Bronchial epithelial cell (primary cell): Measurements from ENCODE around the gene UBAP1L. TPM values are rescaled to one million over a fixed set of nuclear protein-coding genes. Genes with fewer than 3 reads are reported as not detected.
"Not testable (repeated sequence)": the region's sequence is repeated elsewhere in the genome, so short reads cannot be mapped to it uniquely, and the experiment has no call there.

Source experiments
- DNase-seq: peaks from one replicate; pipeline ENCODE4 v3.0.0-alpha.2; 2010; ENCODE audit warnings: low read depth
- FAIRE-seq: peaks from 2 replicates; lab custom pipeline; 2011; peaks lifted over from hg19 to GRCh38; lab: Jason Lieb, UNC
- H3K27me3 ChIP-seq: 2 replicates; pipeline ENCODE4 v1.5.1; 2011; ENCODE audit warnings: low read length; ENCODE audit not compliant: control insufficient read depth, insufficient read depth
- H3K36me3 ChIP-seq: 2 replicates; pipeline ENCODE4 v1.5.1; 2011; ENCODE audit warnings: low read length; ENCODE audit not compliant: control insufficient read depth, insufficient read depth
- H3K4me3 ChIP-seq: 2 replicates; pipeline ENCODE4 v1.5.1; 2011; ENCODE audit warnings: mild to moderate bottlenecking, low read depth, low read length, control low read depth
- total RNA-seq: library from RNA; depleted of rRNA; stranded (reverse); fragments of >200 nt; gene quantifications from 2 replicates; pipeline ENCODE4 v1.2.1, GENCODE V29; 2014
- TF ChIP-seq, protein P1 (sequence below): IDR thresholded peaks from 2 replicates; pipeline ENCODE4 v1.5.1; 2011; ENCODE audit warnings: mild to moderate bottlenecking, moderate library complexity, low read length, control low read depth, inconsistent platforms; ENCODE audit not compliant: insufficient read depth, severe bottlenecking

The UBAP1L gene
- total RNA-seq, 1 donor from 2014 or later, result 1.3 TPM

DNA sequence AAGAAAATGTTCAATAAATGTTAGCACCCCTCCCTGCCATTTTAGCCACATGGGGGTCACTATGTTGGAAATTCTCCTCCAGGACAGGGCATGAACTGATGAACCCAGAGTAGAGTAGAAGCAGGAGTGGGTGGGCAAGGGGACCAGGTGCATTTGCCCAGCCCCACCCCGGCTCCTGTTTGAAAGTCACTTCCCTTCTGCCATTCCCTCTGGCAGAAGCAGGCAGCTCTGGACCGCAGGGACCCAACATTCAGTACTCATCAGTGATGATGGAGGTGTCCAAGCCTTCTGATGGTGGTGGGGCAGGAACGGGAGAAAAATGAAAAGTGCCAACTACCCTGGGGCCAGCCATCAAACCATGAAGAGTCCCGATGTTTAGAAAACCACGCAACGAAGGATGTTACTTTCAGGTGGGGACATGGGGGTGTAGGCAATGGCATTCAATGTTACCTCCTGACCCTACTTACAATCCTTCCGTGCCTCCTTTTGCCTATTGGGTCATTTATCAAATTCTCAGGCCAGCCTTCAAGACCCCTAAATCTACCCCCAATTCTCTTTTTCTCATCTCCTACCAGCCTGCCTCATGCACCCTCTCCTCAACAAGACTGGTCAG lies 17.2 kb downstream of the UBAP1L start:
- TF ChIP-seq, protein P1, sequence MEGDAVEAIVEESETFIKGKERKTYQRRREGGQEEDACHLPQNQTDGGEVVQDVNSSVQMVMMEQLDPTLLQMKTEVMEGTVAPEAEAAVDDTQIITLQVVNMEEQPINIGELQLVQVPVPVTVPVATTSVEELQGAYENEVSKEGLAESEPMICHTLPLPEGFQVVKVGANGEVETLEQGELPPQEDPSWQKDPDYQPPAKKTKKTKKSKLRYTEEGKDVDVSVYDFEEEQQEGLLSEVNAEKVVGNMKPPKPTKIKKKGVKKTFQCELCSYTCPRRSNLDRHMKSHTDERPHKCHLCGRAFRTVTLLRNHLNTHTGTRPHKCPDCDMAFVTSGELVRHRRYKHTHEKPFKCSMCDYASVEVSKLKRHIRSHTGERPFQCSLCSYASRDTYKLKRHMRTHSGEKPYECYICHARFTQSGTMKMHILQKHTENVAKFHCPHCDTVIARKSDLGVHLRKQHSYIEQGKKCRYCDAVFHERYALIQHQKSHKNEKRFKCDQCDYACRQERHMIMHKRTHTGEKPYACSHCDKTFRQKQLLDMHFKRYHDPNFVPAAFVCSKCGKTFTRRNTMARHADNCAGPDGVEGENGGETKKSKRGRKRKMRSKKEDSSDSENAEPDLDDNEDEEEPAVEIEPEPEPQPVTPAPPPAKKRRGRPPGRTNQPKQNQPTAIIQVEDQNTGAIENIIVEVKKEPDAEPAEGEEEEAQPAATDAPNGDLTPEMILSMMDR, result no peak
- FAIRE-seq, result peak; percentile 84
- Histone ChIP-seq H3K27me3 (no peaks in the 10 kb centered on the region), H3K4me3 (no peak overlapping the region), H3K36me3 (peaks cover 16% of the 10 kb centered on the region)
- DNase-seq, result no peak

DNA sequence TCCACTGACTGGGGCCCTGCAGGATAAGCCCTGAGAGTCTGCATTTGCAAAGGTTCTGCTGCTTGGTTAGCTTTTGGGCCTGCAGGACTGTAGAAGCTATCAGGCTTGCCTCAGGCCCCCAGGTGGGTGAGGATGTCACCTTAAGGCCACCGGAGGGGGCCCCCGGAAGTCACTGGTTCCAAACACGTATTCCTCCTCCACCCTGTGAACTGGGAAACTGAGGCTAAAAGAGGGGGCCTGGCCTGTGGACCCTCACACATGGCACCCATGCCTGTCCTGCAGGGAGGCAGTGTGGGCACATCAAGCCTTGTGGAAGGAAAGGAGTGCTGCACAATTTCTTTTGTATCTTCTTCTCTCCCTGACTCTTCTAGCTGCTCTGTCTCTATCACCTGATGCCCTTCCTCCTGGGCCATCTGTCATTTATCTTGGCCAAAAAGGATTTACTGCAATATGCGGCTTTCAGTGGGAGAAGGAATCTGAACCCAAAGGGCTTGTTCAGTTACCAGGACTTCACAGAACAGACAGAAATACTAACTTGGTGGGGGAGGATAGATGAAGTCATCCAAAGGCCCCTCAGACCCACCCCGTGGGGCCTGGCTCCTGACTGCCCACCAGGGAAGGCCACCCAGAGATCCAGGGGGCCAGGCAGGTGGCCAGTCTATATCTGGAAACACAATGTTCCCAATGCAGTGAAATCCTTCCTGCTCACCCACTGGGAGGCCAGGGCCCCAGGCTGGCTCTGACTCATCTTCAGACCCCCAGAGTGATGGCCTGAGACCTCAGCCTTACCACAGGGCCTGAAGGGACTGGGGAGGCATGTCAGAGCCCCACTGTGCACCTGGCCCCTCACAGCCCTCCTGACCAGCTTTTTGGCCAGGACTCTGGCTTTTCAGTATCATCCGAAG lies 18.3 kb downstream of the UBAP1L start:
- DNase-seq, result no peak
- Histone ChIP-seq H3K27me3 (no peaks in the 10 kb centered on the region), H3K4me3 (no peak overlapping the region), H3K36me3 (peaks cover 16% of the 10 kb centered on the region)
- no peak for FAIRE-seq
- TF ChIP-seq, protein P1, result no peak

DNA sequence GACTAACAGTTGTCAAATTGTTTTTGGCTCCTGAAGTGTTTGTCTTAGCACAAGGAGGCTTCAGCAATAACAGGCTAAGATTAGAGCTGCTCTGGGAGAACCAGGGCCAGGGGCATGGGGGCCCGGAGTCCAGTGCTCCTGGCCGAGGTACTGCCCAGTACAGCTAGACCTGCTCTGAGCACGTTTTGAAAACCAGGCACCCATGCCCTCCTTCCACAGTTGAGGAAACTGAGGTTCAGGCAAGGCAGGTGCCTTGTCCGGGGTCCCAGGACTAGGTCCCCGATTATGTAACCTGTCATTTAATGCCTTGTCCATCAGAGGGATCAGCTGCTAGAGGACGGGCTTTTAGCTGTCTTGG lies 19.3 kb downstream of the UBAP1L start:
- Histone ChIP-seq H3K27me3 (no peaks in the 10 kb centered on the region), H3K36me3 (peaks cover 13% of the 10 kb centered on the region), H3K4me3 (no peak overlapping the region)
- TF ChIP-seq, protein P1, result no peak
- FAIRE-seq, result no peak
- no peak for DNase-seq

DNA sequence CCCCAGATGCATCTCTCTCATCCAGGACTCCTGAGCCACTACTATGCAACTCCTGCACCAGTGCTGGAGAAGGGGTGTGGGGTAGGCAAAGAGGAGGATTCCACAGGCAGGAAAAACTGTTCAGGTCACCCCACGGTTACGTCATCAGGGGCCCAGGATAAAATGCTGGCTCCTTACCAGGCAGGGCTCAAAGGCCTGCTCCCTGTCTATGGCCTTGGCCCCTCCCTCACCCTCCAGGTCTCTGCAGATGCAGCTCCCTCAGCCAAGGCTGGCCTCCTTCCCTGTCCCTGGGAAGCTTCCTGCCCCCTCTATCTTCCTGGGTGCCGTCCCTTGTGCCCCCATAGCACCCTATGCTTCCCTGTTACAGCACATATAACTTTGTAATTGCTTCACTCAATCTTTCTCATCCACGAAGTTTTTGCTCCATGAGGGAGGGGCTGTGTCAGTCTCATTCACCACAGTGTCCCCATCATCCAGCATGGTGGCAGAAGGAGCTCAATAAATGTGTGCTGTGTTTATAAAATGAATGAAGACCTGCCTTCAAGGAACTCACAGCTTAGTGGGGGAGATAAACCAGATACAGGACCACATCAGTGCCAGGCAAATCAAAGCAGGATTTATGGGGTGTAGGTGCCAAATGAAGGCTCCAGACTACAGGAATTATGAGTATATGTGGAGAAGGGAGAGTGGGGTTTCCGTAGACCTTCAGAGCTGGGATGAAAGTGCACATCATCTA lies 19.8 kb downstream of the UBAP1L start:
- FAIRE-seq (no peak), DNase-seq (no peak)
- Histone ChIP-seq H3K36me3 (peaks cover 9% of the 10 kb centered on the region), H3K4me3 (no peak overlapping the region), H3K27me3 (no peaks in the 10 kb centered on the region)
- TF ChIP-seq, protein P1, result no peak

DNA sequence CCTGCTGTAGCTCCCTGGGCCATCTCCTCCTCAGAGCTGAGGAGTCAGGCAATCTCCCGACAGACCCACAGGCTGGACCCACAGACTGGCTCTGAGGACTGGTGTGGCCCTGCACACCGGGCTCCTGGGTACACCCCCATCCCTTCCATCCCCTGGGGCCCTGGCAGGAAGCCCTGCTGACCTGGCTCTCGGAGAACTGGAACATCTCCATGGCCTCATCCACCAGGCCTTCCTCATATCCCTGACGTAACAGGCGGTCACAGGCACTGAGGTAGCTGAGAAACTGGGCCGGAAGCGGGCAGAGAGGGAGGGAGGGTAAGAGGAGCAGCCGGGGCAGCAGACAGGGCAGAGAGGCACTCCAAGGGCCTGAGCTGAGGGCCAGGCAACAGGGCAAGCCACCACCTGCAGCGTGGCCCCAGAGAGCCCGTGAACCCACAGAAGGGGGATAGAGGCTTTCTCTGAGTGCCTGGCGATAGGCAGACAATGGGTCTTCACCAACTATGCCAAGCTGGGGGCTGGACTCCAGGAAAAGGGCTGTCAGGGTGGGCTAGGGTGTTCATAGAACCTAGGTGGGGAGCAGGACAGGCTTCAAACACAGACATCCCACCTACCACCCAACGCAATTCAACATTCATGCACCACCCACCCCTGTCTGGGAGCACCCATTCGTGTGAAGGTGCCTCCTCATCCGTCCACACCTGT lies 20.6 kb downstream of the UBAP1L start:
- Histone ChIP-seq H3K36me3 (peaks cover 9% of the 10 kb centered on the region), H3K27me3 (no peaks in the 10 kb centered on the region), H3K4me3 (no peak overlapping the region)
- DNase-seq (no peak), FAIRE-seq (no peak)
- TF ChIP-seq, protein P1, result no peak

DNA sequence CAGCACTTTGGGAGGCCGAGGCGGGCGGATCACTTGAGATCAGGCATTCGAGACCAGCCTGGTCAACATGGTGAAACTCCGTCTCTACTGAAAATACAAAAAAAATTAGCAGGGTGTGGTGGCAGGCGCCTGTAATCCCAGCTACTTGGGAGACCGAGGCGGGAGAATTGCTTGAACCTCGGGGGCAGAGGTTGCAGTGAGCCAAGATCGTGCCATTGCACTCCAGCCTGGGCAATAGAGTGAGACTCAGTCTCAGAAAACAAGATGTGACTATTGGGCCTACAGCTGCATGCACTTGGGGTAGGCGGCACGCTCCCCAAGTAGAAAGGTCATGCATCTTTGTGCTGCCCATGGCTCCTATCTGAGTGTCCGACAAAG lies 21.2 kb downstream of the UBAP1L start:
- H3K4me3 ChIP-seq, FAIRE-seq, H3K36me3 ChIP-seq, H3K27me3 ChIP-seq, DNase-seq: not testable (repeated sequence)
